ENCODE measurements around the gene NMRAL1.

GRCh38 chr16:4455081-4455480 is 19.3 kb downstream of the NMRAL1 start:
- TF ChIP-seq POLR2A (IDR thresholded peaks at IDR 0.05; ENCODE audit: low read length) (no peak), GATA1 (IDR thresholded peaks at IDR 0.05; ENCODE audit: low read depth, low read length) (no peak)
